Pons (tissue), 1 donor: ENCODE results near the gene PDE4B.

ENCODE experiments used
- DNase-seq: peaks from one replicate; pipeline ENCODE4 v3.0.0-alpha.2; 2016; ENCODE audit warnings: low spot score

PDE4B gene

GRCh38 chr1:66422804-66423203 is 630.1 kb downstream of the PDE4B start:
- DNase-seq, result no peak
